Panc1 (cell line): ENCODE measurements around the gene HM13. TPM values are rescaled to one million over a fixed set of nuclear protein-coding genes. Genes with fewer than 3 reads are reported as not detected.
A peak's percentile ranks its signal among the peaks of the same experiment; 100 is the strongest.

Source experiments
- ATAC-seq: fragments of 200-7000 bp; cut with Tn5 transposase; 2 replicates; pipeline ENCODE4 v1.9.1; 2020; ENCODE audit warnings: mild to moderate bottlenecking, moderate library complexity
- BruUV-seq: library from RNA; stranded (reverse); fragments of 400-500 nt; replicated peaks from 2 replicates; lab custom pipeline; 2021; lab: Mats Ljungman, UMichigan
- CTCF ChIA-PET: fragments of 300-600 bp; sonication (Branson Sonifier 250); formaldehyde crosslinking; loops from one replicate; lab custom pipeline; 2022; ENCODE audit warnings: antibody characterized with exemption; lab: Charles Lee
- POLR2A ChIA-PET: fragments of 300-600 bp; sonication (Branson Sonifier 250); formaldehyde crosslinking; loops from one replicate; lab custom pipeline; 2022; ENCODE audit warnings: antibody characterized with exemption; lab: Charles Lee
- DNase-seq: peaks from one replicate; pipeline ENCODE4 v3.0.0-alpha.2; 2010; ENCODE audit warnings: low read depth, low spot score
- H3K27ac ChIP-seq: 2 replicates; pipeline ENCODE4 v1.5.1; 2011; ENCODE audit warnings: mild to moderate bottlenecking, low read length, inconsistent platforms
- H3K27me3 ChIP-seq: fragments of 200-500 bp; sonication (Bioruptor generic); 2 replicates; pipeline ENCODE4 v1.6.0; 2014; ENCODE audit warnings: low read length, inconsistent platforms; ENCODE audit not compliant: control insufficient read depth, insufficient read depth
- H3K36me3 ChIP-seq: fragments of 200-500 bp; sonication (Bioruptor generic); 2 replicates; pipeline ENCODE4 v1.5.1; 2014; ENCODE audit warnings: inconsistent platforms, mild to moderate bottlenecking, low read length, moderate library complexity; ENCODE audit not compliant: control insufficient read depth, insufficient read depth
- H3K4me1 ChIP-seq: 2 replicates; pipeline ENCODE4 v1.5.1; 2011; ENCODE audit warnings: inconsistent platforms, mild to moderate bottlenecking, low read length, moderate library complexity; ENCODE audit not compliant: control insufficient read depth, insufficient read depth
- H3K4me3 ChIP-seq, 2 experiments: 2 replicates each; pipeline ENCODE4 v1.5.1; 2011 to 2012; ENCODE audit warnings: low read depth in 2 of 2, low read length in 2 of 2, mild to moderate bottlenecking in 2 of 2, inconsistent platforms in 1 of 2, moderate library complexity in 1 of 2
- H3K9me3 ChIP-seq: fragments of 200-500 bp; sonication (Bioruptor generic); 2 replicates; pipeline ENCODE4 v1.5.1; 2014; ENCODE audit warnings: low read depth, mild to moderate bottlenecking, inconsistent platforms, low read length, moderate library complexity; ENCODE audit not compliant: control insufficient read depth, insufficient read depth
- POLR2AphosphoS5 ChIP-seq: IDR thresholded peaks from 2 replicates; pipeline ENCODE4 v1.6.1; 2012; ENCODE audit warnings: mild to moderate bottlenecking, low read depth, low read length, moderate library complexity
- SIN3A ChIP-seq: IDR thresholded peaks from 2 replicates; pipeline ENCODE4 v1.6.1; 2012; ENCODE audit warnings: low read depth, mild to moderate bottlenecking, low read length, moderate library complexity, borderline replicate concordance; ENCODE audit not compliant: insufficient read depth
- TCF7L2 ChIP-seq: IDR thresholded peaks from 2 replicates; pipeline ENCODE4 v1.6.1; 2011; ENCODE audit warnings: mild to moderate bottlenecking, low read depth, low read length, inconsistent platforms
- in situ Hi-C: cut with HindIII; loops from 2 replicates; pipeline ENCODE4 v1.10.0; 2016; ENCODE audit warnings: low sequenced_read_pairs, low pct_unique_long_range_greater_than_20kb
- intact Hi-C: fragments of 100-400 bp; cut with micrococcal nuclease; formaldehyde crosslinking; loops from one replicate; pipeline ENCODE4 v1.10.0; 2022; ENCODE audit not compliant: unreplicated experiment
- total RNA-seq: library from RNA; stranded (reverse); gene quantifications from one replicate; pipeline ENCODE4 v1.2.1, GENCODE V29; 2021; ENCODE audit not compliant: unreplicated experiment
- TF ChIP-seq, protein P1 (sequence below): fragments of 450-650 bp; IDR thresholded peaks from 2 replicates; pipeline ENCODE4 v1.5.1; 2017; ENCODE audit warnings: mild to moderate bottlenecking
- TF ChIP-seq, protein P2 (sequence below), 2 experiments: IDR thresholded peaks; 2 replicates each; pipeline ENCODE4 v1.6.1; 2011 to 2012; ENCODE audit warnings: low read depth in 2 of 2, control low read depth in 1 of 2, low read length in 1 of 2, mild to moderate bottlenecking in 1 of 2, moderate library complexity in 1 of 2; ENCODE audit not compliant: insufficient read depth in 1 of 2

HM13 gene
- total RNA-seq, 1 experiment from 2014 or later = 337 TPM

DNA sequence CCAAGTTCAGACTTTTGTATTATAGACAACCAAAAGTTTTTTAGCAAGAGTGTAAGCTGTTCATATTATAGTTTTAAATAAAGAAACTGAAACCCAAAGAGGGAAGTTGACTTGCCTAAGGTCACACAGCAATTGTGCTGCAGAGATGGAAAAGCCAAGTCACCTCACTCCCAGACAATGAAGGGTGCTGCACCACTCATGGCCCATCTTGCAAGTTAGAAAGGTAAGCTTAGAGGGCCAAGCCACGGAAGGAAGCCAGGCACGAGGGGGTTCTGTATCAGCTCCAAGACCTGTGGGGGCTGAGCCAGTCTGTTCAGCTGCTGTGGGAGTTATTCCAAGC, 40.2 kb upstream of the HM13 start:
- no peaks in the 10 kb centered on the region for H3K36me3 ChIP-seq
- H3K4me3 ChIP-seq = no peak overlapping the region
- ChIA-PET CTCF (interaction anchor here (0.6 to 3.9 kb wide), 3 partner anchors 13 to 40 kb away, joined by 3 to 21 read pairs (median 6); partner anchors contain the start of gene HM13), POLR2A (no interaction called here)
- intact Hi-C loops = no loop called here
- H3K27ac ChIP-seq = no peak overlapping the region
- TF ChIP-seq TCF7L2 = no peak
- TF ChIP-seq, protein P1, sequence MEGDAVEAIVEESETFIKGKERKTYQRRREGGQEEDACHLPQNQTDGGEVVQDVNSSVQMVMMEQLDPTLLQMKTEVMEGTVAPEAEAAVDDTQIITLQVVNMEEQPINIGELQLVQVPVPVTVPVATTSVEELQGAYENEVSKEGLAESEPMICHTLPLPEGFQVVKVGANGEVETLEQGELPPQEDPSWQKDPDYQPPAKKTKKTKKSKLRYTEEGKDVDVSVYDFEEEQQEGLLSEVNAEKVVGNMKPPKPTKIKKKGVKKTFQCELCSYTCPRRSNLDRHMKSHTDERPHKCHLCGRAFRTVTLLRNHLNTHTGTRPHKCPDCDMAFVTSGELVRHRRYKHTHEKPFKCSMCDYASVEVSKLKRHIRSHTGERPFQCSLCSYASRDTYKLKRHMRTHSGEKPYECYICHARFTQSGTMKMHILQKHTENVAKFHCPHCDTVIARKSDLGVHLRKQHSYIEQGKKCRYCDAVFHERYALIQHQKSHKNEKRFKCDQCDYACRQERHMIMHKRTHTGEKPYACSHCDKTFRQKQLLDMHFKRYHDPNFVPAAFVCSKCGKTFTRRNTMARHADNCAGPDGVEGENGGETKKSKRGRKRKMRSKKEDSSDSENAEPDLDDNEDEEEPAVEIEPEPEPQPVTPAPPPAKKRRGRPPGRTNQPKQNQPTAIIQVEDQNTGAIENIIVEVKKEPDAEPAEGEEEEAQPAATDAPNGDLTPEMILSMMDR = no peak
- TF ChIP-seq, protein P2, sequence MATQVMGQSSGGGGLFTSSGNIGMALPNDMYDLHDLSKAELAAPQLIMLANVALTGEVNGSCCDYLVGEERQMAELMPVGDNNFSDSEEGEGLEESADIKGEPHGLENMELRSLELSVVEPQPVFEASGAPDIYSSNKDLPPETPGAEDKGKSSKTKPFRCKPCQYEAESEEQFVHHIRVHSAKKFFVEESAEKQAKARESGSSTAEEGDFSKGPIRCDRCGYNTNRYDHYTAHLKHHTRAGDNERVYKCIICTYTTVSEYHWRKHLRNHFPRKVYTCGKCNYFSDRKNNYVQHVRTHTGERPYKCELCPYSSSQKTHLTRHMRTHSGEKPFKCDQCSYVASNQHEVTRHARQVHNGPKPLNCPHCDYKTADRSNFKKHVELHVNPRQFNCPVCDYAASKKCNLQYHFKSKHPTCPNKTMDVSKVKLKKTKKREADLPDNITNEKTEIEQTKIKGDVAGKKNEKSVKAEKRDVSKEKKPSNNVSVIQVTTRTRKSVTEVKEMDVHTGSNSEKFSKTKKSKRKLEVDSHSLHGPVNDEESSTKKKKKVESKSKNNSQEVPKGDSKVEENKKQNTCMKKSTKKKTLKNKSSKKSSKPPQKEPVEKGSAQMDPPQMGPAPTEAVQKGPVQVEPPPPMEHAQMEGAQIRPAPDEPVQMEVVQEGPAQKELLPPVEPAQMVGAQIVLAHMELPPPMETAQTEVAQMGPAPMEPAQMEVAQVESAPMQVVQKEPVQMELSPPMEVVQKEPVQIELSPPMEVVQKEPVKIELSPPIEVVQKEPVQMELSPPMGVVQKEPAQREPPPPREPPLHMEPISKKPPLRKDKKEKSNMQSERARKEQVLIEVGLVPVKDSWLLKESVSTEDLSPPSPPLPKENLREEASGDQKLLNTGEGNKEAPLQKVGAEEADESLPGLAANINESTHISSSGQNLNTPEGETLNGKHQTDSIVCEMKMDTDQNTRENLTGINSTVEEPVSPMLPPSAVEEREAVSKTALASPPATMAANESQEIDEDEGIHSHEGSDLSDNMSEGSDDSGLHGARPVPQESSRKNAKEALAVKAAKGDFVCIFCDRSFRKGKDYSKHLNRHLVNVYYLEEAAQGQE (IDR thresholded peaks at IDR 0.05; ENCODE audit: insufficient read depth in 1 of 2, low read depth in 2 of 2, low read length in 1 of 2) = no peak
- no peak for TF ChIP-seq POLR2AphosphoS5
- no peak for TF ChIP-seq SIN3A
- in situ Hi-C loops = no loop called here
- H3K4me1 ChIP-seq = peaks cover 12% of the 10 kb centered on the region; the same call in 1 of the 2 replicates
- 0 out of 2 replicates have a peak, but pooled peaks cover 2% of the 10 kb centered on the region for H3K27me3 ChIP-seq
- DNase-seq (no peak), ATAC-seq (0 out of 2 replicates have a peak, but pooled peaks have one; percentile 5)
- no peaks in the 10 kb centered on the region for H3K9me3 ChIP-seq
- no TSS peak for BruUV-seq

DNA sequence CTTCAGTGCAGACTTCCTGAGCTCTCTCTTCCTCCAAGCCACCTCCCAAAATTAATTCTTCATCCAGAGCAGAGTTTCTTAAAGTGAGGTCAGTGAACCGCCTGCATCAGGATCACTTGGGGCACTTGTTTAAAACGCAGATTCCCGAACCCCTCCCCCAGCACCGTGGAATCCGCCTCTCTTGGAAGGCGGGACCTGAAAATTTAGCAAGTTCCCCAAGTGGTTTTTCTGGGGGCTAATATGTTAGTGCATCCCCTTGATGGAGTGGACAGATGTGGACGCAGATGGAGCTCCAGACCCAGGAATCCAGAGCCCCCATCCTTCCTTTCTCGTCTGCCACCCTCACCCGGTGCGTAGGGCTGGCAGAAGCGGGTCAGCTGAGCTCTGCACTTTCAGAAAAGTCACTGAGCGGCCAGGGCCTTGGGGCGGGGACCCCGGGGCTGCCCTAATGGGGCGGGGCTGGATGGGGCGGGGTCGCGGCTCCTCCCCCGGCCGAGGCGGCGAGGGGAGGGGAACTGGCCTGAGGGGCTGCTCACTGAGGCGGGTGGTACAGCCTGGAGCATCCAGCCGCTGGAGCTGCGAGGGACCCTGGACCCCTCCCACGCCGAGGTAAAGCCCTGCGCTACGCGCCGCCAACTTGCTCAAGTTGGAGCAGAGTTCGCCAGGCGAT, 39.3 kb upstream of the HM13 start, which contains the start of the genes DEFB124 and REM1:
Gene DEFB124 (minus strand): TSS at position 370 of the 670 bp plus-strand sequence. CDS start 2,114 bp downstream, outside the sequence.
Gene REM1 (plus strand): TSS at position 531 of the 670 bp plus-strand sequence. CDS start 1,158 bp downstream, outside the sequence.
- Histone ChIP-seq H3K36me3 (no peaks in the 10 kb centered on the region), H3K27me3 (0 out of 2 replicates have a peak, but pooled peaks cover 2% of the 10 kb centered on the region), H3K9me3 (no peaks in the 10 kb centered on the region), H3K4me3 (peak within 1 kb of the TSS; percentile 32 to 46), H3K27ac (no peak within 1 kb of the TSS), H3K4me1 (peaks cover 12% of the 10 kb centered on the region; the same call in 1 of the 2 replicates)
- no peak for DNase-seq
- intact Hi-C loops (no loop called here), in situ Hi-C loops (no loop called here)
- TF ChIP-seq SIN3A (no peak), TCF7L2 (no peak), POLR2AphosphoS5 (no peak)
- TF ChIP-seq, protein P1 = no peak
- TF ChIP-seq, protein P2 (IDR thresholded peaks at IDR 0.05; ENCODE audit: insufficient read depth in 1 of 2, low read depth in 2 of 2, low read length in 1 of 2) = no peak
- POLR2A ChIA-PET = no interaction called here
- CTCF ChIA-PET = interaction anchor here (0.7 to 3.9 kb wide), 3 partner anchors 11 to 28 kb away, joined by 3 to 21 read pairs (median 4); no protein-coding TSS in a partner anchor
- peak; percentile 43; the same call in 1 of the 2 replicates for ATAC-seq
- no TSS peak for BruUV-seq
